ENCODE results near the gene KIAA0930. TPM values are rescaled to one million over a fixed set of nuclear protein-coding genes. Genes with fewer than 3 reads are reported as not detected.
A peak's percentile ranks its signal among the peaks of the same experiment; 100 is the strongest.

Gene KIAA0930
- polyA plus RNA-seq, 1 donor from 2014 or later, result 3.3 TPM

DNA sequence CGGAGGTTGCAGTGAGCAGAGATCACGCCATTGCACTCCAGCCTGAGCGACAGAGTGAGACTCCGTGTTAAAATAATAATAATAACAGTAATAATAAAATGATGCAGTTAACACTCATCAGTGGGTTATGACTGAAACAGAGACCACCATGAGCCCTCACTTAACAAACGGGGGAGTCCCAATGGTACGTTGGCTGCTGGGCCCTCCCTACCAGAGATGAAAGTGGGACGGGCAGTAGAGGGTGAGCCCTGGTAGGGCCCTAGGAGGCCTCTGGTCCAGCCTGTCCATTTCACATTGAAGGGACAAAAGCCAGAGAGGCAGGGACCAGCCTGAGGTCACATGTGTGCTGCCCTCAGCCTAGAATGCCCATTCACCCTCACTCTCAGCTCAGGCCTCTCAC is 13.7 kb upstream of the KIAA0930 start:
- H3K4me1 Mint-ChIP-seq, result peaks cover 2 to 8% (median 6%) of the 10 kb centered on the region in 3 donors
- H3K27me3 Mint-ChIP-seq, result peaks cover 5% of the 10 kb centered on the region
- no peaks in the 10 kb centered on the region for H3K9me3 Mint-ChIP-seq
- no peaks in the 10 kb centered on the region for H3K36me3 Mint-ChIP-seq
- no peak overlapping the region for H3K4me3 Mint-ChIP-seq
- H3K27ac Mint-ChIP-seq, result no peak overlapping the region

DNA sequence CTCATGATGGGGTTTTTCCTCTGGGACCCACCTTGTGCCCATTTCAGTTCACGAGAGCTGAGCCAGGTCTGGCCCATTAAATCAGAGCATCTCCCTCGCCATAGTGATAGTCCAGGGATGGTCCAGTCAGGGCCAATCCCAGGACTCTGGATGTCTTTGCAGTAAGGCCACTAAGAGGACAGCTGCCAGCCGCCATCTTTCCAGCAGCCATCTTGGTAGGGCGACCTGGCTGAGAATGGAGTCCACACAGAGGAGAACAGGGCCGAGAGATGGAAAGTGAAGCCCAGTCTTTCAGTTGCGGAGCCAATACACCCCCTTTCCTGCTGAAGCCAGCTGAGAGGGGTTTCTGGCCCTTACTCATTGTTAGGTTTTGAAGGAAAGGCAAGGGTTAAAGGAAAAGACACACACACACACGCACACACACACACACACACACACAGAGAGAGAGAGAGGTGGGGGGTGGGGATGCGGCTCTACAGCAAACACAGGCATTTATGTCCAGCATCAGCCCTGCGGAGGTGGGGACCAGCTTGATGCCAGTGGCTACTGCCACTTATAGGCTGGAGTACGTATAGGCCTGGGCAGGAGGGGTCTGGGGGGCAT is 12.4 kb upstream of the KIAA0930 start:
- Mint-ChIP-seq H3K4me3 (no peak overlapping the region), H3K36me3 (no peaks in the 10 kb centered on the region), H3K27ac (no peak overlapping the region), H3K4me1 (peaks cover 8 to 16% (median 9%) of the 10 kb centered on the region in 3 donors), H3K27me3 (peaks cover 5% of the 10 kb centered on the region), H3K9me3 (no peaks in the 10 kb centered on the region)

DNA sequence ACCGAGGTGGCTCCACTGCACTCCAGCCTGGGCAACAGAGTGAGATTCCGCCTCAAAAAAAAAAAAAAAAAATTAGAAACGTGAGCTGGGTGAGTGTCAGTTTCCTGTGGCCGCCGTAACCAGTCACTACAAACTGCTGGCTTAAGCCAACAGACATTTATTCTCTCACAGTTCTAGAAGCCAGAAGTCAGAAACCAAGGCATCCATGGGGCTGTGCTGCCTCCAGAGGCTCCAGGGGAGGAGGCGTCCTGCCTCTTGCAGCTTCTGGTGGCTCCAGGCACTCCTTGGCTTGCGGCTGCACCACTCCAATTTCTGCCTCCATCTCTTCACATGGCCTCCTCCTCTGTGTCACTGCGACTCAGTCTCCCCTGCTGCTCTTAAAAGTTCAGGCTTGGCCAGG is 11.1 kb upstream of the KIAA0930 start:
- no peak overlapping the region for H3K4me3 Mint-ChIP-seq

DNA sequence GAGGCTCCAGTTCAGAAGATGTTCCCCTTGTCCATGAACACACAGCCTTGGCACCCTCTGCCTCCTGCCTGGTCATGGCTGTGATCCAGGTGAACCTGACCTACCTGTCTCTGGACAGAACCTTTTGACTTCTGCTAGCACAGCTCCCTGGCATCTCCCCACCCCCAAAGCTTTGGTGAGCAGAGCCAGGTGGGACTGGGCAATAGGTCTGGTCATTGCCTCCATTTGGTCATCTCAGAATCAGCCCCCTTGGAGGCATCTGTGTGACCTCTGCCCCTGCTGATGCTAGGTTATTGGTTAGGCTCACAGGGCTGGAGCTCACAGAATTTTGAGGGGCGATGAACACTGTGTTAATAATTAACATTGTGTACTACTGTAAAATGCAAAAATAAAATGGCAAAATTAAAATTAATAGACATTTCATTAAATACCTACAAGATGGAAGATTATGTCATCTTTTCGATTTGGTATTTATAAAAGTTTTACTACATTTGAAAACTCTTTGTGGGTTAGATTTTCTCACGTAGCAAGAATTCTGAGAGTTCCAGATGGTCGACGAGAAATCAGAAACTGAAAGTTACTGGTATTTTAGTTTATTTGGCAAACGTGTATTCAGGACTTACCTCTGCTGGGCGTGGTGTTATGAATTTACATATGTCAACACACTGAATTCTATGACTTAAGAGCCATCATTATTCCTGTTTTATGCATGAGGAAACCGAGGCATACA is 8.3 kb upstream of the KIAA0930 start:
- peak overlapping the region in 3 of 4 donors; percentile 61 to 85 (median 70) for H3K4me3 Mint-ChIP-seq
- H3K27me3 Mint-ChIP-seq, result peaks cover 3% of the 10 kb centered on the region
- H3K9me3 Mint-ChIP-seq, result no peaks in the 10 kb centered on the region
- peaks cover 15 to 25% (median 21%) of the 10 kb centered on the region in 3 donors for H3K4me1 Mint-ChIP-seq
- no peaks in the 10 kb centered on the region for H3K36me3 Mint-ChIP-seq
- H3K27ac Mint-ChIP-seq, result peak overlapping the region in 2 of 3 donors; percentile 84 to 97

More for the DNA sequence above, 11.1 kb upstream of the KIAA0930 start:
- H3K9me3 Mint-ChIP-seq, result no peaks in the 10 kb centered on the region
- H3K4me1 Mint-ChIP-seq, result peaks cover 8 to 21% (median 11%) of the 10 kb centered on the region in 3 donors
- no peaks in the 10 kb centered on the region for H3K36me3 Mint-ChIP-seq
- peaks cover 5% of the 10 kb centered on the region for H3K27me3 Mint-ChIP-seq
- H3K27ac Mint-ChIP-seq, result no peak overlapping the region

DNA sequence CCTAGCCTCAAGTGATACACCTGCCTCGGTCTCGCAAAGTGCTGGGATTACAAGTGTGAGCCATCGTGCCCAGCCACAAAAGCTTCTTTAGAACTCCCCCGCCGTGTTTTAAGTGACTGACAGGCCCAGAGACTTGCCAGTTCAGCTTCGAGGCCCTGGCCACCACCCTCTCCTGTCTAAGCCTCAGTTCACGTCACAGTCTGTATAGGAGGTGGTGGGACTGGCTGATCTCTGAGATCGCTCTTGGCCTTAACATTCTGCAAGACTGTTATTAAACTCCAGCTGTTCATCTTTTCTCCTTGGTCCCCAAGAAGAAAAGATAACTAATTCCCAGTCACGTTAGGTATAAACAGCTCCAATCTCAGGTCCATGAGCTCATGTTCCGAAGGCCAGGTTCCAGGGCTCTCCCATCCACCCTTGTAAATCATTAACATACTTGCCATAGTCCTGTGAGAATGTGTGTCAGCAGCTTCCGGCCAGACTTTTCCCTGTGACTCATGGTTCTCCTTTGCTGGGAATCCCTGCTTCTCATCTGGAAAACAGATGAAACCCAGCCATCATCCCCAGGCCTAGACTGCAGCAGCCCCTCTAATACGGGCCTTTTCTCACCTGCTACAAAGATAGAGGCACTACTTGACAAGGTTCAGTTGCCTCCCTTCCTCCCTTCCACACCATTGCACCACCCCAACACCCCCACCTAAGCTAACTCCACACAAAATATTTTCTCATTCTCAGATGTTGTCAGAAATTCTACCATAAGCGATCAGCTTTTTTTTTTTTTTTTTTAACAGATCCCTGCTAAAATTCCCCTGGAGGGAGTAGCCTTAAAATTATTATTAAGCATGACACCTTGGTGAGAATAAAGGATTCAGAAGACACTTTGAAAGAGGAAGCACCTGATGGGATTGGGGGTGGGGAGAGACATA is 5.6 kb upstream of the KIAA0930 start:
- Mint-ChIP-seq H3K27ac (peak overlapping the region; percentile 66 to 87 (median 86)), H3K4me1 (peaks cover 17 to 31% (median 21%) of the 10 kb centered on the region in 3 donors), H3K27me3 (no peaks in the 10 kb centered on the region), H3K36me3 (no peaks in the 10 kb centered on the region), H3K9me3 (no peaks in the 10 kb centered on the region), H3K4me3 (peak overlapping the region in 3 of 4 donors; percentile 28 to 86 (median 78))

GRCh38 chr22:45244916-45245315 is 4.2 kb upstream of the KIAA0930 start:
- Mint-ChIP-seq H3K4me3 (no peak overlapping the region), H3K27ac (peak overlapping the region in 1 of 3 donors; percentile 55), H3K27me3 (no peaks in the 10 kb centered on the region), H3K36me3 (no peaks in the 10 kb centered on the region), H3K9me3 (no peaks in the 10 kb centered on the region), H3K4me1 (peaks cover 19 to 35% (median 21%) of the 10 kb centered on the region in 3 donors)

GRCh38 chr22:45242778-45243191 is 2.1 kb upstream of the KIAA0930 start:
- H3K27me3 Mint-ChIP-seq, result no peaks in the 10 kb centered on the region
- peaks cover 2% of the 10 kb centered on the region for H3K36me3 Mint-ChIP-seq
- peaks cover 16 to 40% (median 24%) of the 10 kb centered on the region in 3 donors for H3K4me1 Mint-ChIP-seq
- peak overlapping the region in 2 of 4 donors; percentile 25 to 38 for H3K4me3 Mint-ChIP-seq
- peak overlapping the region in 1 of 3 donors; percentile 48 for H3K27ac Mint-ChIP-seq
- H3K9me3 Mint-ChIP-seq, result no peaks in the 10 kb centered on the region

DNA sequence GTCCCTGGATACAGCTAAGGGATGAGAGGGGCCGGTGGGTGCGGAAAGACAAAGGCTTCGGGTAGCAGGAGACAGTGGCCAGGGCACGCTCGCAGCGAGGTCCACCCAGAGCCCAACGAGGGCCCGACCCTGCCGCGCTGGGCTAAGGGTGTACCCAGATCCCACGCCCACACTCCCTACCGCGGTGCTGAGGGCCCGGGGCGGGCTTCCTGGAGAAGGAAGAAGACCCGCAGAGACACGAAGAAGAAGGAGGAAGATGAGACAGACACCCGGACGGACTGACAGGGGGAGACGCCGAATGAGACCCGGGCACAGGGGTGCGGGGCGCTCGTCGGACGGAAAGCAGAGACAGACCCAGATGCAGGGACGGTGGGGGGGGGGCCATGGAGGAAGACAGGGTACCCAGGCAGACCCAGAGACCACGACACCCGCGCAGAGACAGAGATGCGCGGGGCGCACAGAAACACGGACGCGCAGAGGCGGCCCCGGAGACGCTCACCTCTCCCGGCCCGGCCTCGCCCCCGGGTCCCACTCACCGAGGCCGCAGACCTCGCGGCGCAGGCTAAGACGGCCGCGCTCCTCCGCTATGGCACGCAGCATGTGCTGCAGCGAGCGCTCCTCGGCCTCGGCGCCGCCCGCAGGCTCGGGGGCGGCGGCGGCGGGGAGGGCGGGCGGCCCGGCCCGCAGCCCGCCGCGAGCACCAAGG is 437 bp downstream of the KIAA0930 start:
- peaks cover 19 to 48% (median 35%) of the 10 kb centered on the region in 3 donors for H3K4me1 Mint-ChIP-seq
- no peaks in the 10 kb centered on the region for H3K27me3 Mint-ChIP-seq
- peaks cover 2% of the 10 kb centered on the region for H3K36me3 Mint-ChIP-seq
- no peaks in the 10 kb centered on the region for H3K9me3 Mint-ChIP-seq
- peak overlapping the region in 2 of 3 donors; percentile 40 to 80 for H3K27ac Mint-ChIP-seq
- peak overlapping the region; percentile 87 to 98 (median 94) for H3K4me3 Mint-ChIP-seq

- Mint-ChIP-seq H3K27me3 (no peaks in the 10 kb centered on the region), H3K27ac (peak overlapping the region in 1 of 3 donors; percentile 40), H3K4me1 (peaks cover 20 to 48% (median 40%) of the 10 kb centered on the region in 3 donors), H3K4me3 (peak overlapping the region; percentile 87 to 98 (median 94)), H3K9me3 (no peaks in the 10 kb centered on the region), H3K36me3 (peaks cover 2% of the 10 kb centered on the region)
Observed at GRCh38 chr22:45239681-45240051, 1.0 kb downstream of the KIAA0930 start.

- Mint-ChIP-seq H3K4me3 (peak overlapping the region; percentile 87 to 98 (median 94)), H3K27me3 (no peaks in the 10 kb centered on the region), H3K27ac (peak overlapping the region in 1 of 3 donors; percentile 40), H3K4me1 (peaks cover 25 to 50% (median 45%) of the 10 kb centered on the region in 3 donors), H3K9me3 (no peaks in the 10 kb centered on the region), H3K36me3 (peaks cover 2% of the 10 kb centered on the region)
Observed at GRCh38 chr22:45238957-45239680, 1.6 kb downstream of the KIAA0930 start.

DNA sequence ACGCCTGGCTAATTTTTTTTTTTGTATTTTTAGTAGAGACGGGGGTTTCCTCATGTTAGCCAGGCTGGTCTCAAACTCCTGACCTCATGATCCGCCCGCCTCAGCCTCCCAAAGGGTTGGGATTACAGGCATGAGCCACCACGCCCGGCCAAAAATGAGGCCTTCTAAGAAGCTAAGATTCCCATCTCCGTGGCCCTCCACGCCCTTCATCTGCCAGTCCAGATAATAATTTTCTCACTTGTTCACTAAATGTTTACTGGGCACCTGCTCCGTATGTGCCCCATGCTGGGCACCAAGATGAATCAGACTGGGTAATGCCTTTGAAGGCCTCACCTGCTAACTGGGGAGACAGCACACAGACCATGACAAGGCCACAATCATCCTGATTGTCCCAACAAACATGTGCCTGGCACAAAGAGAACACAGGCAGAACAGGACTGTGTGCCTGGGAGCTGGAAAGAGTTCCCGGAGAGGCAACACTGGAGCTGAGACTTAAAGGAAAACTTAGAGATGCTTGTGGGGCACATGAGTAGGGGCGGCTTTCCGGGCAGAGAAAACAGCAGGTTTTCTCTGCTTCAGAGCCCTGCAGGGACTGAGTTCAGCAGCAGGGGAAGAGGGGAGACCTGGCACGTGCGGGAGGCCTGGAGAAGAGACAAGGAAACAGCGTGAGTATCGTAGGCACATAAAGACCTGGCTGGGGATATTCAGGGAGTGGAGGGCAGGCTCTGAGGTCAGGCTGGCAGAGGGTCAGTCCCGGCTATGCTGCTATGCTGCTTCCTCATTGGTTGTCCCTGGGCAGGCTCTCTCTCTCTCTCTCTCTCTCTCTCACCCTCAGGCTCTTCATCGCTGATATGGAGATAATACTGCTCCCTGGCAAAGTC is 2.4 kb downstream of the KIAA0930 start:
- Mint-ChIP-seq H3K4me1 (peaks cover 25 to 50% (median 50%) of the 10 kb centered on the region in 3 donors), H3K9me3 (no peaks in the 10 kb centered on the region), H3K36me3 (peaks cover 2% of the 10 kb centered on the region), H3K27ac (peak overlapping the region in 2 of 3 donors; percentile 11 to 40), H3K27me3 (no peaks in the 10 kb centered on the region), H3K4me3 (peak overlapping the region in 3 of 4 donors; percentile 82 to 92 (median 86))

DNA sequence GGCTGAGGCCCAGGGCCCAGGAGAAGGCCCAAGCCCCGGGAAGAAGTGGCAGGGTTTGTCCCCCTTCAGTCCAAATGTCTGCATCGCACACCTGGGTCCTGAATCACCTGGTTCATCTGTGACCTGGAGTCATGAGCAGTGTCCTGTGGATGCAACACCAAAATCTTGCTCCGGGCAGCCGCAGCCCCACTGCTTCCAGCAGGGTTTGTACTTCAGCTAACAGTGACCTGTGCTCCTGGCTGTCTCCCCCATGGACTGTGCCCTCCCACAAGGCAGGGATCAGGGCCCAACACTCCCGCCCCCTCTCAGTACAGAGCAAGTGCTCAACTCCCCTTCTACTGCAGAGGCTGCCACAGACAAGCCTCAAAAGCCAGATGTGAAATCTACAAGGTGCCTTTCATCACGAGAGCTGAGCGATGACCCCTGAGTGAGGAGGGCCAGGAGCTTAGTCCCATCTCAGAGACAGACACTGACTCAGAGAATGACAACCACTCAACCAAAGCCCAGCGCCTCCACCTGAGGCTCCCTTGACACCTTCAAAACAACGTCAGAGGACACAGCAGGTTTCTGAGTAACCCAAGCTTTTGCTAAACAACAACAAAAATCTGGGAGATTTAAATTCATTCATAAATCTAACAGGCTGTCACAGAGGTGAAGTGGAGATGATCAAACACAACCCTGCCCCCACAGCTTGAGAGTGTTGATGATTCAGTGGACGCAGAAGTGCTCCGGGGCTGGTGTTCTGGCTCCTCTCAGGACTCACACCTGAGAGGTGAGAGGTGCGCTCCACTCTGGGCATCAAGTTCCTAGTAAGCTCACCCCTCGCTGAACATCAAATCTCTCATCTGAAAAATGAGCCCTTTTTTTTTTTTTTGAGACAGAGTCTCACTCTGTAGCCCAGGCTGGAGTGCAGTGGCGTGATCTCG is 3.4 kb downstream of the KIAA0930 start:
- H3K27ac Mint-ChIP-seq, result peak overlapping the region in 1 of 3 donors; percentile 74
- H3K9me3 Mint-ChIP-seq, result no peaks in the 10 kb centered on the region
- peaks cover 25 to 57% (median 50%) of the 10 kb centered on the region in 3 donors for H3K4me1 Mint-ChIP-seq
- peak overlapping the region in 2 of 4 donors; percentile 86 to 91 for H3K4me3 Mint-ChIP-seq
- H3K36me3 Mint-ChIP-seq, result peaks cover 2% of the 10 kb centered on the region
- no peaks in the 10 kb centered on the region for H3K27me3 Mint-ChIP-seq
